WERI-Rb-1 (cell line): ENCODE results near the gene RASGRF1.

Experiments
- DNase-seq: peaks from one replicate; pipeline ENCODE4 v3.0.0-alpha.2; 2020
- H3K27ac ChIP-seq: fragments of 250-450 bp; sonication (Bioruptor Pico); 2 replicates; pipeline ENCODE4 v1.5.1; 2020; ENCODE audit warnings: mild to moderate bottlenecking, moderate library complexity
- H3K27me3 ChIP-seq: fragments of 250-450 bp; sonication (Bioruptor Pico); 2 replicates; pipeline ENCODE4 v1.5.1; 2021; ENCODE audit warnings: mild to moderate bottlenecking, low read depth, moderate library complexity; ENCODE audit not compliant: insufficient read depth, severe bottlenecking
- H3K36me3 ChIP-seq: fragments of 250-450 bp; sonication (Bioruptor Pico); 2 replicates; pipeline ENCODE4 v1.5.1; 2020; ENCODE audit warnings: mild to moderate bottlenecking, moderate library complexity
- H3K4me3 ChIP-seq: 2 replicates; pipeline ENCODE4 v1.5.1; 2011; ENCODE audit warnings: low read depth, mild to moderate bottlenecking, control low read depth, low read length
- H3K9me3 ChIP-seq: fragments of 250-450 bp; sonication (Bioruptor Pico); 2 replicates; pipeline ENCODE4 v1.5.1; 2021; ENCODE audit warnings: mild to moderate bottlenecking, moderate library complexity; ENCODE audit not compliant: severe bottlenecking
- CTCF ChIP-seq: IDR thresholded peaks from 2 replicates; pipeline ENCODE4 v1.5.1; 2011; ENCODE audit warnings: low read depth, mild to moderate bottlenecking, control low read depth, inconsistent platforms, low read length

RASGRF1 gene

GRCh38 chr15:79068790-79069189, 21.8 kb downstream of the RASGRF1 start:
- H3K4me3 ChIP-seq: no peak overlapping the region
- H3K27ac ChIP-seq: no peak overlapping the region
- no peak for TF ChIP-seq CTCF
- DNase-seq: no peak
- no peaks in the 10 kb centered on the region for H3K27me3 ChIP-seq
- H3K36me3 ChIP-seq: no peaks in the 10 kb centered on the region
- H3K9me3 ChIP-seq: no peaks in the 10 kb centered on the region

GRCh38 chr15:79067969-79068368, 22.6 kb downstream of the RASGRF1 start:
- Histone ChIP-seq H3K9me3 (no peaks in the 10 kb centered on the region), H3K4me3 (no peak overlapping the region), H3K36me3 (no peaks in the 10 kb centered on the region), H3K27me3 (no peaks in the 10 kb centered on the region), H3K27ac (no peak overlapping the region)
- no peak for TF ChIP-seq CTCF
- DNase-seq: no peak

- TF ChIP-seq CTCF: no peak
- no peak for DNase-seq
- H3K27me3 ChIP-seq: no peaks in the 10 kb centered on the region
- no peaks in the 10 kb centered on the region for H3K36me3 ChIP-seq
- no peak overlapping the region for H3K27ac ChIP-seq
- H3K4me3 ChIP-seq: no peak overlapping the region
- H3K9me3 ChIP-seq: no peaks in the 10 kb centered on the region
Observed at GRCh38 chr15:79067072-79067833, 23.3 kb downstream of the RASGRF1 start.

GRCh38 chr15:79066391-79067071, 24.0 kb downstream of the RASGRF1 start:
- H3K27ac ChIP-seq: no peak overlapping the region
- no peaks in the 10 kb centered on the region for H3K36me3 ChIP-seq
- no peak for TF ChIP-seq CTCF
- no peaks in the 10 kb centered on the region for H3K27me3 ChIP-seq
- no peak for DNase-seq
- H3K9me3 ChIP-seq: no peaks in the 10 kb centered on the region
- no peak overlapping the region for H3K4me3 ChIP-seq

- Histone ChIP-seq H3K9me3 (no peaks in the 10 kb centered on the region), H3K27me3 (no peaks in the 10 kb centered on the region), H3K4me3 (no peak overlapping the region), H3K36me3 (no peaks in the 10 kb centered on the region), H3K27ac (no peak overlapping the region)
- no peak for DNase-seq
- no peak for TF ChIP-seq CTCF
Observed at GRCh38 chr15:79065706-79066376, 24.7 kb downstream of the RASGRF1 start.
